Kidney epithelial cell (primary cell): ENCODE measurements around the gene UBFD1. TPM values are rescaled to one million over a fixed set of nuclear protein-coding genes. Genes with fewer than 3 reads are reported as not detected.
"Not testable (repeated sequence)": the region's sequence is repeated elsewhere in the genome, so short reads cannot be mapped to it uniquely, and the experiment has no call there.

Experiments used
- DNase-seq: peaks from one replicate; pipeline ENCODE4 v3.0.0-alpha.2; 2010; ENCODE audit warnings: low read depth
- H3K27me3 ChIP-seq: 2 replicates; pipeline ENCODE4 v1.6.0; 2011; ENCODE audit warnings: low read length; ENCODE audit not compliant: control insufficient read depth, insufficient read depth
- H3K36me3 ChIP-seq: 2 replicates; pipeline ENCODE4 v1.5.1; 2011; ENCODE audit warnings: low read length; ENCODE audit not compliant: control insufficient read depth, insufficient read depth
- H3K4me3 ChIP-seq: 2 replicates; pipeline ENCODE4 v1.5.1; 2011; ENCODE audit warnings: low read depth, mild to moderate bottlenecking, control low read depth, low read length
- CTCF ChIP-seq: IDR thresholded peaks from 2 replicates; pipeline ENCODE4 v1.5.1; 2011; ENCODE audit warnings: mild to moderate bottlenecking, moderate library complexity, low read length, control low read depth, inconsistent platforms; ENCODE audit not compliant: insufficient read depth, poor library complexity, severe bottlenecking
- total RNA-seq: library from RNA; depleted of rRNA; stranded (reverse); fragments of >200 nt; gene quantifications from 2 replicates; pipeline ENCODE4 v1.2.3, GENCODE V29; 2015

Gene UBFD1
- total RNA-seq, 1 donor from 2014 or later: 135 TPM

DNA sequence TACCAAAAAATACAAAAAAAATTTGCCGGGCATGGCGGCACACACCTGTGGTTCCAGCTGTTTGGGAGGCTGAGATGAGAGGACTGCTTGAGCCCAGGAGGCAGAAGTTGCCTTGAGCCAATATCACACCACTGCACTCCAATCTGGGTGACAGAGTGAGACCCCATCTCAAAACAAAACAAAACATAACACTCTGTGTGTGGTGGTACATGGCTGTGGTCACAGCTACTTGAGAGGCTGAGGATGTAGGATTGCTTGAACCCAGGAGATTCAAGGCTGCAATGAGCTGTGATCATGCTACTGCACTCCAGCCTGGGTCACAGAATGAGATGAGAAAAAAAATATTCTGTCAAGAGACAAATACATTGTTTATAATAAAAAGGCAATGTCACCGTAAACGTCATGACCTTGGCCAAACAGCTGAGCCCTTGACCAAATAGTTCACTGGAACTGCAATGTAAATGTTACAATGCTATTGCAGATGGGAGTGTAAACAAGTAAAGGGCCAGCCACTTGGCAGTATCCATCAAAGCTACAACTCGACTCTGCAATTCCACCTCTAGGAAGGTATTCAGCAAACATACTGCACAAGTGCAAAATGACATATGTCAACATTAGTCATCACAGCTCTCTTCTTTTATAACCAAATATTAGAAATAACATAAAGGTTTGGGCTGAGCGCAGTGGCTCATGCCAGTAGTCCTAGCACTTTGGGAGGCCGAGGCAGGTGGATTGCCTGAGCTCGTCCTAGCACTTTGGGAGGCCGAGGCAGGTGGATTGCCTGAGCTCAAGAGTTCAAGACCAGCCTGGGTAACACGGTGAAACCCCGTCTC, 17.3 kb upstream of the UBFD1 start:
- peaks cover 1% of the 10 kb centered on the region for H3K36me3 ChIP-seq
- no peaks in the 10 kb centered on the region for H3K27me3 ChIP-seq
- DNase-seq: no peak
- TF ChIP-seq CTCF: no peak
- no peak overlapping the region for H3K4me3 ChIP-seq

DNA sequence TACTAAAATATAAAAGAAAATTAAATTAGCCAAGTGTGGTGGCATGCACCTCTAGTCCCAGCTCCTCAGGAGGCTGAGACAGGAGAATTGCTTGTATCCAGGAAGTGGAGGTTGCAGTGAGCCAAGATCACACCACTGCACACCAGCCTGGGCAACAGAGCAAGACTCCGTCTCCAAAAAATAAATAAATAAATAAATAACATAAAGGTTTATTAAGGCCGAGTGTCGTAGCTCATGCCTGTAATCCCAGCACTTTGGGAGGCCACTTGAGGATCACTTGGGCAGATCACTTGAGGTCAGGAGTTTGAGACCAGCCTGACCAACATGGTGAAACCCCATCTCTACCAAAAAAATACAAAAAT, 16.7 kb upstream of the UBFD1 start:
- H3K27me3 ChIP-seq, DNase-seq, H3K4me3 ChIP-seq, H3K36me3 ChIP-seq: not testable (repeated sequence)

GRCh38 chr16:23544436-23544835, 13.1 kb upstream of the UBFD1 start:
- no peak for DNase-seq
- Histone ChIP-seq H3K4me3 (no peak overlapping the region), H3K27me3 (no peaks in the 10 kb centered on the region), H3K36me3 (peaks cover 1% of the 10 kb centered on the region)
- TF ChIP-seq CTCF: no peak

GRCh38 chr16:23549938-23550337, 7.6 kb upstream of the UBFD1 start:
- peaks cover 2% of the 10 kb centered on the region for H3K36me3 ChIP-seq
- TF ChIP-seq CTCF: no peak
- DNase-seq: no peak
- H3K27me3 ChIP-seq: no peaks in the 10 kb centered on the region
- no peak overlapping the region for H3K4me3 ChIP-seq

- TF ChIP-seq CTCF: no peak
- no peaks in the 10 kb centered on the region for H3K27me3 ChIP-seq
- H3K36me3 ChIP-seq: peaks cover 2% of the 10 kb centered on the region
- DNase-seq: no peak
- no peak overlapping the region for H3K4me3 ChIP-seq
Observed at GRCh38 chr16:23552161-23552560, 5.4 kb upstream of the UBFD1 start.

- no peak overlapping the region for H3K4me3 ChIP-seq
- H3K27me3 ChIP-seq: no peaks in the 10 kb centered on the region
- DNase-seq: no peak
- H3K36me3 ChIP-seq: peaks cover 2% of the 10 kb centered on the region
- TF ChIP-seq CTCF: no peak
Observed at GRCh38 chr16:23554536-23554935, 3.0 kb upstream of the UBFD1 start.
